H1 (cell line): ENCODE data around the gene MRPL19. TPM values are rescaled to one million over a fixed set of nuclear protein-coding genes. Genes with fewer than 3 reads are reported as not detected.

Experiments used
- CBX8 ChIP-seq: fragments of 300-800, 300-1000 bp; sonication (generic); IDR thresholded peaks from 2 replicates; pipeline ENCODE4 v1.7.1; 2016; ENCODE audit warnings: low read depth, low read length, borderline replicate concordance
- CHD2 ChIP-seq: IDR thresholded peaks from 2 replicates; pipeline ENCODE4 v1.6.1; 2012; ENCODE audit warnings: low read length, improper control_type of control experiment
- CREB1 ChIP-seq: IDR thresholded peaks from 2 replicates; pipeline ENCODE4 v1.6.1; 2012; ENCODE audit warnings: inconsistent platforms
- EP300 ChIP-seq, 2 experiments: IDR thresholded peaks; 1 replicate in 1 of 2; 2 replicates in 1 of 2; pipeline ENCODE4 v1.6.1; 2011 to 2012; ENCODE audit warnings: low read depth in 2 of 2, low read length in 2 of 2, mild to moderate bottlenecking in 2 of 2, borderline replicate concordance in 1 of 2, inconsistent platforms in 1 of 2, moderate library complexity in 1 of 2
- EZH2 ChIP-seq: fragments of 200-600 bp; sonication (generic); IDR thresholded peaks from 2 replicates; pipeline ENCODE4 v1.7.1; 2012; ENCODE audit warnings: low read depth, mild to moderate bottlenecking, moderate library complexity, low read length, inconsistent platforms; ENCODE audit not compliant: severe bottlenecking
- FOSL1 ChIP-seq: IDR thresholded peaks from 2 replicates; pipeline ENCODE4 v1.6.1; 2011; ENCODE audit warnings: mild to moderate bottlenecking, low read depth, low read length, moderate library complexity; ENCODE audit not compliant: insufficient read depth
- POLR2A ChIP-seq, 2 experiments: IDR thresholded peaks; 1 replicate in 1 of 2; 2 replicates in 1 of 2; pipeline ENCODE4 v1.6.1; 2011; ENCODE audit warnings: low read depth in 2 of 2, low read length in 2 of 2, mild to moderate bottlenecking in 2 of 2; ENCODE audit errors: control extremely low read depth in 1 of 2
- TAF7 ChIP-seq: optimal IDR thresholded peaks from 2 replicates; pipeline ENCODE3; 2011; ENCODE audit warnings: low read depth, mild to moderate bottlenecking, inconsistent platforms, low read length, moderate library complexity, borderline replicate concordance
- ZNF274 ChIP-seq: IDR thresholded peaks from 2 replicates; pipeline ENCODE4 v1.7.0; 2012; ENCODE audit warnings: low read length, borderline replicate concordance; ENCODE audit errors: extremely low read depth
- polyA plus RNA-seq, 7 experiments: library from polyadenylated mRNA; depleted of rRNA in 3 of 7; stranded (reverse) in 5 of 7; unstranded in 2 of 7; fragments of >200 nt in 5 of 7; fragments of 200-250 nt in 2 of 7; gene quantifications; 1 replicate in 5 of 7; 2 replicates in 1 of 7; 4 replicates in 1 of 7; pipeline versions ENCODE4 v1.2.1 to v1.2.3, GENCODE V29; 2011 to 2013; ENCODE audit warnings: missing spikeins in 2 of 7, mixed read lengths in 2 of 7
- total RNA-seq: library from RNA; stranded (reverse); fragmentation: NEBNext Ultra II Directional; extraction: Animal tissue kit (Norgen Biotek cat#: 25700); gene quantifications from 2 replicates; pipeline ENCODE4 v1.2.1, GENCODE V29; 2021
- TF ChIP-seq, protein P1 (sequence below): fragments of 300-600 bp; sonication (generic); IDR thresholded peaks from 2 replicates; pipeline ENCODE4 v1.7.1; 2012; ENCODE audit warnings: low read length, moderate library complexity, mild to moderate bottlenecking, inconsistent platforms; ENCODE audit not compliant: insufficient replicate concordance

MRPL19 gene
- total and polyA plus RNA-seq, 2 of the 8 experiments (the other 6 are each of a cell fraction or from before 2014, with no cell fraction given), result 18.1 to 75.2 TPM

GRCh38 chr2:75602724-75603342 is 43.8 kb upstream of the MRPL19 start (continued):
- TF ChIP-seq, protein P1, sequence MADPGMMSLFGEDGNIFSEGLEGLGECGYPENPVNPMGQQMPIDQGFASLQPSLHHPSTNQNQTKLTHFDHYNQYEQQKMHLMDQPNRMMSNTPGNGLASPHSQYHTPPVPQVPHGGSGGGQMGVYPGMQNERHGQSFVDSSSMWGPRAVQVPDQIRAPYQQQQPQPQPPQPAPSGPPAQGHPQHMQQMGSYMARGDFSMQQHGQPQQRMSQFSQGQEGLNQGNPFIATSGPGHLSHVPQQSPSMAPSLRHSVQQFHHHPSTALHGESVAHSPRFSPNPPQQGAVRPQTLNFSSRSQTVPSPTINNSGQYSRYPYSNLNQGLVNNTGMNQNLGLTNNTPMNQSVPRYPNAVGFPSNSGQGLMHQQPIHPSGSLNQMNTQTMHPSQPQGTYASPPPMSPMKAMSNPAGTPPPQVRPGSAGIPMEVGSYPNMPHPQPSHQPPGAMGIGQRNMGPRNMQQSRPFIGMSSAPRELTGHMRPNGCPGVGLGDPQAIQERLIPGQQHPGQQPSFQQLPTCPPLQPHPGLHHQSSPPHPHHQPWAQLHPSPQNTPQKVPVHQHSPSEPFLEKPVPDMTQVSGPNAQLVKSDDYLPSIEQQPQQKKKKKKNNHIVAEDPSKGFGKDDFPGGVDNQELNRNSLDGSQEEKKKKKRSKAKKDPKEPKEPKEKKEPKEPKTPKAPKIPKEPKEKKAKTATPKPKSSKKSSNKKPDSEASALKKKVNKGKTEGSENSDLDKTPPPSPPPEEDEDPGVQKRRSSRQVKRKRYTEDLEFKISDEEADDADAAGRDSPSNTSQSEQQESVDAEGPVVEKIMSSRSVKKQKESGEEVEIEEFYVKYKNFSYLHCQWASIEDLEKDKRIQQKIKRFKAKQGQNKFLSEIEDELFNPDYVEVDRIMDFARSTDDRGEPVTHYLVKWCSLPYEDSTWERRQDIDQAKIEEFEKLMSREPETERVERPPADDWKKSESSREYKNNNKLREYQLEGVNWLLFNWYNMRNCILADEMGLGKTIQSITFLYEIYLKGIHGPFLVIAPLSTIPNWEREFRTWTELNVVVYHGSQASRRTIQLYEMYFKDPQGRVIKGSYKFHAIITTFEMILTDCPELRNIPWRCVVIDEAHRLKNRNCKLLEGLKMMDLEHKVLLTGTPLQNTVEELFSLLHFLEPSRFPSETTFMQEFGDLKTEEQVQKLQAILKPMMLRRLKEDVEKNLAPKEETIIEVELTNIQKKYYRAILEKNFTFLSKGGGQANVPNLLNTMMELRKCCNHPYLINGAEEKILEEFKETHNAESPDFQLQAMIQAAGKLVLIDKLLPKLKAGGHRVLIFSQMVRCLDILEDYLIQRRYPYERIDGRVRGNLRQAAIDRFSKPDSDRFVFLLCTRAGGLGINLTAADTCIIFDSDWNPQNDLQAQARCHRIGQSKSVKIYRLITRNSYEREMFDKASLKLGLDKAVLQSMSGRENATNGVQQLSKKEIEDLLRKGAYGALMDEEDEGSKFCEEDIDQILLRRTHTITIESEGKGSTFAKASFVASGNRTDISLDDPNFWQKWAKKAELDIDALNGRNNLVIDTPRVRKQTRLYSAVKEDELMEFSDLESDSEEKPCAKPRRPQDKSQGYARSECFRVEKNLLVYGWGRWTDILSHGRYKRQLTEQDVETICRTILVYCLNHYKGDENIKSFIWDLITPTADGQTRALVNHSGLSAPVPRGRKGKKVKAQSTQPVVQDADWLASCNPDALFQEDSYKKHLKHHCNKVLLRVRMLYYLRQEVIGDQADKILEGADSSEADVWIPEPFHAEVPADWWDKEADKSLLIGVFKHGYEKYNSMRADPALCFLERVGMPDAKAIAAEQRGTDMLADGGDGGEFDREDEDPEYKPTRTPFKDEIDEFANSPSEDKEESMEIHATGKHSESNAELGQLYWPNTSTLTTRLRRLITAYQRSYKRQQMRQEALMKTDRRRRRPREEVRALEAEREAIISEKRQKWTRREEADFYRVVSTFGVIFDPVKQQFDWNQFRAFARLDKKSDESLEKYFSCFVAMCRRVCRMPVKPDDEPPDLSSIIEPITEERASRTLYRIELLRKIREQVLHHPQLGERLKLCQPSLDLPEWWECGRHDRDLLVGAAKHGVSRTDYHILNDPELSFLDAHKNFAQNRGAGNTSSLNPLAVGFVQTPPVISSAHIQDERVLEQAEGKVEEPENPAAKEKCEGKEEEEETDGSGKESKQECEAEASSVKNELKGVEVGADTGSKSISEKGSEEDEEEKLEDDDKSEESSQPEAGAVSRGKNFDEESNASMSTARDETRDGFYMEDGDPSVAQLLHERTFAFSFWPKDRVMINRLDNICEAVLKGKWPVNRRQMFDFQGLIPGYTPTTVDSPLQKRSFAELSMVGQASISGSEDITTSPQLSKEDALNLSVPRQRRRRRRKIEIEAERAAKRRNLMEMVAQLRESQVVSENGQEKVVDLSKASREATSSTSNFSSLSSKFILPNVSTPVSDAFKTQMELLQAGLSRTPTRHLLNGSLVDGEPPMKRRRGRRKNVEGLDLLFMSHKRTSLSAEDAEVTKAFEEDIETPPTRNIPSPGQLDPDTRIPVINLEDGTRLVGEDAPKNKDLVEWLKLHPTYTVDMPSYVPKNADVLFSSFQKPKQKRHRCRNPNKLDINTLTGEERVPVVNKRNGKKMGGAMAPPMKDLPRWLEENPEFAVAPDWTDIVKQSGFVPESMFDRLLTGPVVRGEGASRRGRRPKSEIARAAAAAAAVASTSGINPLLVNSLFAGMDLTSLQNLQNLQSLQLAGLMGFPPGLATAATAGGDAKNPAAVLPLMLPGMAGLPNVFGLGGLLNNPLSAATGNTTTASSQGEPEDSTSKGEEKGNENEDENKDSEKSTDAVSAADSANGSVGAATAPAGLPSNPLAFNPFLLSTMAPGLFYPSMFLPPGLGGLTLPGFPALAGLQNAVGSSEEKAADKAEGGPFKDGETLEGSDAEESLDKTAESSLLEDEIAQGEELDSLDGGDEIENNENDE, result no peak
- no peak for TF ChIP-seq FOSL1
- TF ChIP-seq CBX8, result no peak
- no peak for TF ChIP-seq TAF7
- TF ChIP-seq CREB1, result no peak
- TF ChIP-seq ZNF274, result no peak
- TF ChIP-seq CHD2, result no peak
- no peak for TF ChIP-seq POLR2A (IDR thresholded peaks at IDR 0.05; ENCODE audit: control extremely low read depth in 1 of 2, low read depth in 2 of 2, low read length in 2 of 2)
- no peak for TF ChIP-seq EP300 (IDR thresholded peaks at IDR 0.05; ENCODE audit: borderline replicate concordance in 1 of 2, low read depth in 2 of 2, low read length in 2 of 2)
- TF ChIP-seq EZH2, result no peak
